Tongue (tissue), 2 donors: Measurements from ENCODE around the gene THOC1. TPM values are rescaled to one million over a fixed set of nuclear protein-coding genes. Genes with fewer than 3 reads are reported as not detected.

ENCODE experiments used
- DNase-seq: peaks from one replicate; pipeline ENCODE4 v3.0.0-alpha.2; 2015
- total RNA-seq: library from RNA; depleted of rRNA; stranded (reverse); fragments of >200 nt; gene quantifications from one replicate; pipeline ENCODE4 v1.2.3, GENCODE V29; 2014

The THOC1 gene
- total RNA-seq, 1 donor from 2014 or later, result 69.0 TPM

DNA sequence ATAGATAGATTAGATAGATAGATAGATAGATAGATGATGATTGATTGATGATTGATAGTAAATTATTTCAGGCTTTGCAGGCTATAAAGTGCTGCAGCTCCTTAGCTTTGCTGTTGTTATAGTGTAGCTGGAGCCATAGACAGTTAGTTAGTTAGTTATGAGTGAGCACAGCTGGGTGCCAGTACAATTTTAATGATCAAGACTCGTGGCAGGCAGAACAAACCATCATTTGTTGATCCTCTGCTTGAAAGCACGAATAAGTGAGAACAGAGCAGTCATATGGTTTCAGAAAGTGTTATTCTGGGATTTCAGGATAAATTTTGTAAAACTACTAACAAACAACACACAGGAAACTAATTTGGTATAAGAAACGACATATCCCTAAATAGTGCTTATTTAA, 53.9 kb downstream of the THOC1 start:
- DNase-seq, result no peak

DNA sequence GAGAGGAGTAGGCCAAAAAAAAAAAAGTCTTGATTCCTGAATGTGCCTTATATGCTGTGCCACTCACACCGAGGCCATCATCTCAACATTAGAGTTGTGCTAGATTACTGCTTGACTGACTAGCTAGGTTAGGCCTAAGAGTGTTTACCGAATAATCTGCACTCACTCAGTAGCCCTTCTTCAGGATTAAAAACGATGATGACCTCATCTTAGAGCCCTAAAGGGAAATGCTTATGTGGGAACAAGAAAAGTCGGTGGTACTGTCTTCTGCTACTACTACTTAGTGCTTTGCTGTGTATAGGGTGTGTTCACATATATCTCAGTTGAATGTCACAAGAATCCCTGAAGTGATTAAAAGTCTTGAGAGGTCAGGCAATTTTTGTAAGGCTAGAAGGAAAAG, 54.3 kb downstream of the THOC1 start:
- DNase-seq, result no peak

GRCh38 chr18:212780-213179, 55.1 kb downstream of the THOC1 start:
- DNase-seq, result no peak

GRCh38 chr18:211582-211981, 56.3 kb downstream of the THOC1 start:
- DNase-seq, result no peak

- DNase-seq, result no peak
Measured at GRCh38 chr18:210733-211132, 57.1 kb downstream of the THOC1 start.

- DNase-seq, result no peak
Measured at GRCh38 chr18:210075-210474, 57.8 kb downstream of the THOC1 start.

- DNase-seq, result no peak
Measured at GRCh38 chr18:199768-200167, 68.1 kb downstream of the THOC1 start.

GRCh38 chr18:199214-199613, 68.6 kb downstream of the THOC1 start:
- DNase-seq, result no peak

- DNase-seq, result no peak
Measured at GRCh38 chr18:195651-196050, 72.2 kb downstream of the THOC1 start.

- no peak for DNase-seq
Measured at GRCh38 chr18:192801-193200, 75.0 kb downstream of the THOC1 start.

DNA sequence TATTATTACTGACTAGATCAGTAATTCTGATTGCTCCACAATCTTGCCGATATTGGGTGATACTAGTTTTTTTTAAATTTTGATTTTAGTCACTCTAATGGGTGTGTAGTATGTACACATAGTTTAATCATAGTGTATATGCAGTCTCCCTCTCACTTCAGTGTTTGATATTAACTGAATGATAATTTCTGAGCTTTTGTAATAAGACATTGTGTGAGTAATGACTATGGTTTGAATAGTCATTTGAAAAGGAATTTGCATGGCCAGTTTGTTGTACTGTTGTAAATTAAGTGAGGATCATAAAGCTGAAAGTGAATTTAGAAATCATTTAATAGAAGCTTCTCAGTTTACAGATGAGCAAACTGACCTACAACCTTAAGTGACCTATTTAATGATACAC, 76.1 kb downstream of the THOC1 start:
- DNase-seq, result no peak

GRCh38 chr18:189254-189653, 78.6 kb downstream of the THOC1 start:
- no peak for DNase-seq

DNA sequence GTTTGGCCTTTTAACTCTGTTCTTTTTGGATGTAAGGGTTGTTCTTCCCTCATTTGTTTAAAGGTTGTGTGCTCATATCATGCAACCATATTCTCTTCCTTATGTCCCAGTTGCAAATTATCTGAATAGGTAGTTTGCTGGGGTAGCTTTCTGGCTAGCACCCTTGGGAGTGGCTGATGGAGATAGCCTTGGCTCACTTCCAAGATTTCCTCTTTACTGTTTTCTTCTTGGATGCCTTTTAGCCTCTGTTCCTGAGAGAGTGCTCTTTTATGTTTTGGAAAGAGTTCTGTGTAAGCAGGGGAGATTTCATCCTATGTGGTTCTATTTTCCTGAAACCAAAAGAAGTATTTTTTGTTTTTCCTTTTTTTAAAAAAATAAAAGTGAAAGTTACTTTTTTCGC, 84.1 kb downstream of the THOC1 start:
- DNase-seq, result peak; percentile 6

GRCh38 chr18:181711-182110, 86.1 kb downstream of the THOC1 start:
- no peak for DNase-seq

DNA sequence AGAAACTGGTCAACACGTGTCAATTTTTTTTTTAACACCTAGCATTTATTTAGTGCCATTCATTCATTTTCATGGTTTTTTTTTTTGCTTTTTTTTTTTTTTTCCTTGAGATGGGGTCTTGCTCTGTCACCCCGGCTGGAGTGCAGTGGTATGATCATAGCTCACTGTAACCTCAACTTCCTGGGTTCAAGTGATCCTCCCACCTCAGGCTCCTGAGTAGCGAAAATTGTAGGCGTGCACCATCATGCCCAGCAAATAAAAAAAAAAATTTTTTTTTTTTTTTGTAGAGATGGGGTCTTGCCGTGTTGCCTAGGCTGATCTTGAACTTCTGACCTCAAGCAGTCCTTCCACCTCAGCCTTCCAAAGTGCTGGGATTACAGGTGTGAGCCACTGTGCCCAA, 88.3 kb downstream of the THOC1 start:
- DNase-seq, result no peak

DNA sequence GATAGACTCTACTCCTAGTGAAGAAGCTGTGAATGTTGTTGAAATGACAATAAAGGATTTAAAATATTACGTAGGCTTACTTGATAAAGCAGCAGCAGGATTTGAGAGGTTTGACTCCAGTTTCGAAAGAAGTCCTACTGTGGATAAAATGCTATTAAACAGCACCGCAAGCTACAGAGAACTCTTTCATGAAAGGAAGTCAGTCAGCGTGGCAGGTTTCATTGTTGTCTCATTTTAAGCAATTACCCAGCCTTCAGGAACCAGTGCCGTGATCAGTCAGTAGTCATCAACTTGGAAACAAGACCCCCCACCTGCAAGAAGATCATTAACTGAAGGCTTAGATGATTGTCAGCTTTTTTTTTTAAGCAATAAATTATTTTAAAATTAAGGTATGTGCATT, 95.5 kb downstream of the THOC1 start:
- no peak for DNase-seq

Other genes with a start within 250 kb of the THOC1 start
- not detected for gene TUBB8B, start 218.4 kb downstream of the THOC1 start, total RNA-seq
- gene USP14, start 109.5 kb downstream of the THOC1 start, total RNA-seq, result 36.9 TPM
- 60.4 TPM for gene COLEC12, start 232.7 kb upstream of the THOC1 start, total RNA-seq